AG09319 (cell line): Measurements from ENCODE around the gene PCK1.

Experiments used
- DNase-seq: peaks from one replicate; pipeline ENCODE4 v3.0.0-alpha.2; 2010; ENCODE audit warnings: low read depth; ENCODE audit errors: extremely low read depth
- TF ChIP-seq, protein P1 (sequence below): IDR thresholded peaks from 2 replicates; pipeline ENCODE4 v1.5.1; 2011; ENCODE audit warnings: low read depth, mild to moderate bottlenecking, inconsistent platforms, low read length, moderate library complexity

Gene PCK1

DNA sequence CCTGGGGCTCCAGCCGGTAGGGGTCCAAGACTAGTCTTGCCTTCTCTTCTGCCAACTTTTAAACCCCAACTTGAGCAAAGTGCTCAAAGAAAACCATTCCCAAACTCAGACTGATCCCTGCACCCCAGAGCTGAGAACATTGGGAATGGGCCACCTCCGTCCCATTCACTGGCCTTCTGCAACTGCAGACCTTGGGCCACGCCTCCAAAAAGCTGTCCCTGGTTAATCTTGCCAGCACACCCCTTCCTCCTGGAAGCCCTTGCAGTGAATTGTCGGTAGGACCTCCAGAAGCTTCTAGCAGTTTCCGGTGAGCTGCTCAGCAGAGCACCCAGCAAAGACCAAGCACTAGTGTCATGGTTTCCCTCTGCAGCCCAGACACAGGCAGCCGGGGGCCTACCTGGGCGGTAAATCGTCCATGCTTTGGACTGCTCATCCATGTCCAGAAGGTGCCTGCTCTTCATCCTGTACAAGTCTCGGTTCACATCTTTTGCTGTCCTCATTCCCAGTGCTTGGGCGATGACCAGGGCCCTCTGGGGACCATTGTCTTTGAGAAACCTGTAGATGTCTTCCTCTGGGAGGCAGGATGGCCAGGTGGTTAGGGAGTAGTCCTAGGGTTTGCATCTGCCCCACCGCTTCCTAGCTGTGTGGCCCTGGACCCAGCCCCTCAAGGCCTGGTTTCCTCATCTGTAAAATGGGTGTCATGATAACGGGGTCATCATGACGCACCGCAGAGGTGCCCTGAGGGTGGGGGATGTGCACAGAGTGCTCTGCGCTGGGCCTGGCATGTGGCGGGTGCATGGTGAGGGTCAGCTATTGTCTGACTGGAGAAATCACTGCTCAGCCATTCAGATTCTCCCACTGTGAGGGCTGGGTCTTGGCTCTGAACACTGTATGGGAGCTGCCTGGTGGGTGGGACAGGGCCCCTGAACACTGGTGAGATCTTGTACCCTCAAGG lies 53.9 kb downstream of the PCK1 start:
- DNase-seq: no peak
- TF ChIP-seq, protein P1, sequence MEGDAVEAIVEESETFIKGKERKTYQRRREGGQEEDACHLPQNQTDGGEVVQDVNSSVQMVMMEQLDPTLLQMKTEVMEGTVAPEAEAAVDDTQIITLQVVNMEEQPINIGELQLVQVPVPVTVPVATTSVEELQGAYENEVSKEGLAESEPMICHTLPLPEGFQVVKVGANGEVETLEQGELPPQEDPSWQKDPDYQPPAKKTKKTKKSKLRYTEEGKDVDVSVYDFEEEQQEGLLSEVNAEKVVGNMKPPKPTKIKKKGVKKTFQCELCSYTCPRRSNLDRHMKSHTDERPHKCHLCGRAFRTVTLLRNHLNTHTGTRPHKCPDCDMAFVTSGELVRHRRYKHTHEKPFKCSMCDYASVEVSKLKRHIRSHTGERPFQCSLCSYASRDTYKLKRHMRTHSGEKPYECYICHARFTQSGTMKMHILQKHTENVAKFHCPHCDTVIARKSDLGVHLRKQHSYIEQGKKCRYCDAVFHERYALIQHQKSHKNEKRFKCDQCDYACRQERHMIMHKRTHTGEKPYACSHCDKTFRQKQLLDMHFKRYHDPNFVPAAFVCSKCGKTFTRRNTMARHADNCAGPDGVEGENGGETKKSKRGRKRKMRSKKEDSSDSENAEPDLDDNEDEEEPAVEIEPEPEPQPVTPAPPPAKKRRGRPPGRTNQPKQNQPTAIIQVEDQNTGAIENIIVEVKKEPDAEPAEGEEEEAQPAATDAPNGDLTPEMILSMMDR: no peak

DNA sequence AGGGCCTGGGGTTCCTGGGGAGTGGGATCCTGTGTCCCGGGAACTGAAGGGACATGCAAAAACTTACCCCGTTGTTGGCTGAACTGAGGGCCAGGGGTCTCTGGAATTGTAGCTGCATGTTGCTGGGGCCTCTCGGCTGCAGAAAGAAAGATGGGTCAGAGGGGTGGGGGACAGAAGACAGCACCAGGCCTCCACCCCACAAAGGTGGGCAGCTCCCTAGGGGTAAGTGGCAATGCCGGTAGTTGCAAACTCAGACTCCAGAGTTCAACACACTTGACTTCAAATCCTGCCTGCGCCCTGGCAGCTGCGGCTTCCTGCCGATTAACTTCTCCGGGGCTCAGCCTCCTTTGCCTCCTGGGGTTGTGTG lies 54.5 kb downstream of the PCK1 start:
- TF ChIP-seq, protein P1: no peak
- DNase-seq: no peak

DNA sequence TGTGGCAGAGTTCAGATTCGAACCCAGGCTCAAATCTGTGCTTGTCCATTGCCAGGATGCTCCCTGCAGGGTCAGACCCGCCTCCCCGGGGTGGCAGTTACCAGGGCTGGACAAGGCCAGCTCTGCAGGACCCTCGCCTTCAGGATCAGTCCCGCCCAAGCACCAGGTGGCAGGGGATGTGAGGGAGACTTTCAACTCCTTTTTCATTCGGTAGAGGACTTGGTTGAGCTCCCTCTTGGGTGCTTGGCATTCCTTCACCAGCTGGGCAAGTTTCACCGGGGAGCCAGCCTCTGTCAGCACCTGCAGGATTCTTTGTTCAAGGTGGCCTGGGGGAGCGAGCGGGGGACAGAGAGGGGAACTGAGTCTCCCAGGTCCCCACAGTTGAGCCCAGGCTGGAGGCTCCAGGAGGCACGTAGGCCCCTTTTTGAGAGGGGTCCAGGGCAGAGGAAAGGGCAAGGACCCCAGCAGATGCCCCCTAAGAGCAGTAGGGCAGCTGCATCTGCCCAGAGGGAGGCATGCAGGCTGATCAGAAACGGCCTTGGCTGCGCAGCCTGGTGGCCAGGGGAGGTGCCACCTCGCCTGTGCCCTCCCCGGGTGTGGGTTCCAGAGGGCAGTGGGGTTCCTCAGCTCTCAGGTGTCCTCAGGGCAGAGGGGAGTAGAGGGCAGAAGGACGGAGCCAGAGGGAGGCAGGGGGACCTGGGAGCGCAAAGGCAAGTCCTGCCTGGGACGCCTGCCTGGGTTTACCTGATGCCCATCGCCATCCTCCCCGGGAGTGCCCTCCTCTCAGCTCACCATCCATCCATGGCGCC lies 55.4 kb downstream of the PCK1 start:
- TF ChIP-seq, protein P1: no peak
- DNase-seq: no peak

DNA sequence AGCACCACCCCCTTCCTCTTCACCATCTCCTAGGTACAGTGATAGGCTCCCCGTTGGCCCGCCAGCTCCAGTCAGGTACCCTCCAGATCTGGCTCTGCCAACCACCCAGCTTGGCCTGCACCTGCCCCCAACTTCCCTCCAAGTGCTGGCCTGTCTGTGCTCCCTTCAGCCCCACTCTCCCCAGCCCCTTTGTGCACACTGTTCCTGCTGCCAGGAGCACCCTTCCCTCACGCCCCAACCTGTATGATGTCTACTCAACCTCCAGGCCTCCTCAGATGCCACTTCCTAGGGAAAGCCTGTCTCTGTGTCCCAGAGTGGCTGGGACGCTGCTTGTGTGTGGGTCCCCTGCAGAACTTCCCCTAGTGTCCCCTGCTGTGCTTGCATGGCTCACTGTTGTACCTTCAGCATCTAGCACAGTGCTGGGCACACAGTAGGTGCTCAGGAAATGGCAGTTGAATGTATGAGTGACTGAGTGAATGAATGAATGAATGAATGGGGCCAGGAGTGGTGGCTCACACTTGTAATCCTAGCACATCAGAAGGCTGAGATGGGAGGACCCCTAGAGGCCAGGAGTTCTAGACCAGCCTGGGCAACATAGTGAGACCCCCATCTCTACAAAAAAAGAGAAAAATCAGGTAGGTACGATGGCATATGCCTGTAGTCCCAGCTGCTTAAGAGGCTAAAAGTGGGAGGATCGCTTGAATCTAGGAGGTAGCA lies 56.3 kb downstream of the PCK1 start:
- TF ChIP-seq, protein P1: no peak
- no peak for DNase-seq
